HG03280 (cell line): ENCODE results near the gene RPL9.
"Not testable (repeated sequence)": the region's sequence is repeated elsewhere in the genome, so short reads cannot be mapped to it uniquely, and the experiment has no call there.

Experiments
- ATAC-seq: cut with Tn5 transposase; IDR thresholded peaks from one replicate; pipeline ENCODE4 v1.9.1; 2021; ENCODE audit warnings: mild to moderate bottlenecking, moderate library complexity; ENCODE audit not compliant: unreplicated experiment

The RPL9 gene

GRCh38 chr4:39458505-39459300 lies at the start of gene RPL9, which contains the start of gene LIAS:
TSS of gene RPL9 (minus strand) at chr4:39458922. CDS start at chr4:39458439, 483 bp downstream.
TSS of gene LIAS (plus strand) at chr4:39459056. CDS start at chr4:39459118, 62 bp downstream.
- ATAC-seq = peak; percentile 84

GRCh38 chr4:39505581-39505980 lies 46.9 kb upstream of the RPL9 start:
- ATAC-seq = no peak

- no peak for ATAC-seq
These were observed 45.8 kb upstream of the RPL9 start for GRCh38 chr4:39504538-39504937.

GRCh38 chr4:39502664-39503035 lies 43.9 kb upstream of the RPL9 start:
- ATAC-seq = not testable (repeated sequence)

- ATAC-seq = no peak
These were observed 43.4 kb upstream of the RPL9 start for GRCh38 chr4:39502019-39502663.

- ATAC-seq = no peak
These were observed 40.0 kb upstream of the RPL9 start for GRCh38 chr4:39498727-39499020.

GRCh38 chr4:39497909-39498726 lies 39.4 kb upstream of the RPL9 start:
- no peak for ATAC-seq

- ATAC-seq = no peak
These were observed 36.9 kb upstream of the RPL9 start for GRCh38 chr4:39495446-39496213.

GRCh38 chr4:39494354-39494753 lies 35.6 kb upstream of the RPL9 start:
- ATAC-seq = no peak

GRCh38 chr4:39490322-39490721 lies 31.6 kb upstream of the RPL9 start:
- no peak for ATAC-seq

- ATAC-seq = no peak
These were observed 27.6 kb upstream of the RPL9 start for GRCh38 chr4:39486221-39486804.

- ATAC-seq = no peak
These were observed 26.0 kb upstream of the RPL9 start for GRCh38 chr4:39484582-39485272.

GRCh38 chr4:39480902-39481695 lies 22.4 kb upstream of the RPL9 start:
- ATAC-seq = no peak

- ATAC-seq = no peak
These were observed 21.5 kb upstream of the RPL9 start for GRCh38 chr4:39480251-39480650.

GRCh38 chr4:39476187-39476895 lies 17.6 kb upstream of the RPL9 start:
- ATAC-seq = no peak

- no peak for ATAC-seq
These were observed 13.7 kb upstream of the RPL9 start for GRCh38 chr4:39472396-39472795.

- ATAC-seq = no peak
These were observed 11.7 kb upstream of the RPL9 start for GRCh38 chr4:39470402-39470801.

- ATAC-seq = peak; percentile 85
These were observed 10.8 kb upstream of the RPL9 start for GRCh38 chr4:39469429-39470077.
